ENCODE measurements around the gene PRKCH.

GRCh38 chr14:61308198-61308597 lies 13.2 kb upstream of the PRKCH start:
- TF ChIP-seq, protein P1, sequence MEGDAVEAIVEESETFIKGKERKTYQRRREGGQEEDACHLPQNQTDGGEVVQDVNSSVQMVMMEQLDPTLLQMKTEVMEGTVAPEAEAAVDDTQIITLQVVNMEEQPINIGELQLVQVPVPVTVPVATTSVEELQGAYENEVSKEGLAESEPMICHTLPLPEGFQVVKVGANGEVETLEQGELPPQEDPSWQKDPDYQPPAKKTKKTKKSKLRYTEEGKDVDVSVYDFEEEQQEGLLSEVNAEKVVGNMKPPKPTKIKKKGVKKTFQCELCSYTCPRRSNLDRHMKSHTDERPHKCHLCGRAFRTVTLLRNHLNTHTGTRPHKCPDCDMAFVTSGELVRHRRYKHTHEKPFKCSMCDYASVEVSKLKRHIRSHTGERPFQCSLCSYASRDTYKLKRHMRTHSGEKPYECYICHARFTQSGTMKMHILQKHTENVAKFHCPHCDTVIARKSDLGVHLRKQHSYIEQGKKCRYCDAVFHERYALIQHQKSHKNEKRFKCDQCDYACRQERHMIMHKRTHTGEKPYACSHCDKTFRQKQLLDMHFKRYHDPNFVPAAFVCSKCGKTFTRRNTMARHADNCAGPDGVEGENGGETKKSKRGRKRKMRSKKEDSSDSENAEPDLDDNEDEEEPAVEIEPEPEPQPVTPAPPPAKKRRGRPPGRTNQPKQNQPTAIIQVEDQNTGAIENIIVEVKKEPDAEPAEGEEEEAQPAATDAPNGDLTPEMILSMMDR (IDR thresholded peaks at IDR 0.05; ENCODE audit: insufficient read depth, low read length), result no peak
- TF ChIP-seq POLR2AphosphoS5 (IDR thresholded peaks at IDR 0.05; ENCODE audit: low read depth), result no peak
- no peak for TF ChIP-seq REST (IDR thresholded peaks at IDR 0.05; ENCODE audit: insufficient replicate concordance, low read depth)
